BE2C (cell line): ENCODE measurements around the gene FBXW8.

Experiments used
- DNase-seq: peaks from one replicate; pipeline ENCODE4 v3.0.0-alpha.2; 2020
- H3K27me3 ChIP-seq: fragments of 250-450 bp; sonication (Bioruptor Pico); 2 replicates; pipeline ENCODE4 v1.5.1; 2020; ENCODE audit warnings: mild to moderate bottlenecking
- H3K36me3 ChIP-seq: fragments of 250-450 bp; sonication (Bioruptor Pico); 2 replicates; pipeline ENCODE4 v1.5.1; 2020; ENCODE audit warnings: mild to moderate bottlenecking
- H3K4me1 ChIP-seq: fragments of 250-450 bp; sonication (Bioruptor Pico); 2 replicates; pipeline ENCODE4 v1.5.1; 2020
- H3K4me3 ChIP-seq: 2 replicates; pipeline ENCODE4 v1.5.1; 2011; ENCODE audit warnings: low read depth, low read length
- H3K9me3 ChIP-seq: fragments of 250-450 bp; sonication (Bioruptor Pico); 2 replicates; pipeline ENCODE4 v1.5.1; 2020
- CTCF ChIP-seq: IDR thresholded peaks from 2 replicates; pipeline ENCODE4 v1.5.1; 2012; ENCODE audit warnings: mild to moderate bottlenecking, low read depth, low read length

FBXW8 gene

GRCh38 chr12:116982791-116983411, 72.2 kb downstream of the FBXW8 start:
- Histone ChIP-seq H3K4me3 (no peak overlapping the region), H3K9me3 (no peaks in the 10 kb centered on the region), H3K27me3 (no peaks in the 10 kb centered on the region), H3K4me1 (peaks cover 22% of the 10 kb centered on the region), H3K36me3 (peaks cover 11% of the 10 kb centered on the region)
- TF ChIP-seq CTCF, result no peak
- DNase-seq, result no peak

- Histone ChIP-seq H3K9me3 (no peaks in the 10 kb centered on the region), H3K4me3 (no peak overlapping the region), H3K36me3 (peaks cover 21% of the 10 kb centered on the region), H3K27me3 (no peaks in the 10 kb centered on the region), H3K4me1 (peaks cover 15% of the 10 kb centered on the region)
- no peak for TF ChIP-seq CTCF
- DNase-seq, result no peak
Measured at GRCh38 chr12:116984098-116984497, 73.3 kb downstream of the FBXW8 start.

- H3K36me3 ChIP-seq, result peaks cover 37% of the 10 kb centered on the region
- H3K27me3 ChIP-seq, result no peaks in the 10 kb centered on the region
- no peak overlapping the region for H3K4me3 ChIP-seq
- no peaks in the 10 kb centered on the region for H3K9me3 ChIP-seq
- H3K4me1 ChIP-seq, result no peaks in the 10 kb centered on the region
- no peak for DNase-seq
- TF ChIP-seq CTCF, result no peak
Measured at GRCh38 chr12:116990329-116990728, 79.6 kb downstream of the FBXW8 start.

GRCh38 chr12:116990971-116991966, 80.5 kb downstream of the FBXW8 start:
- DNase-seq, result no peak
- Histone ChIP-seq H3K36me3 (peaks cover 30% of the 10 kb centered on the region), H3K4me1 (peaks cover 6% of the 10 kb centered on the region; the same call in 1 of the 2 replicates), H3K4me3 (no peak overlapping the region), H3K27me3 (no peaks in the 10 kb centered on the region), H3K9me3 (no peaks in the 10 kb centered on the region)
- no peak for TF ChIP-seq CTCF

- peaks cover 18% of the 10 kb centered on the region for H3K36me3 ChIP-seq
- H3K4me3 ChIP-seq, result no peak overlapping the region
- no peak for TF ChIP-seq CTCF
- H3K27me3 ChIP-seq, result no peaks in the 10 kb centered on the region
- H3K9me3 ChIP-seq, result no peaks in the 10 kb centered on the region
- no peak for DNase-seq
- H3K4me1 ChIP-seq, result peaks cover 14% of the 10 kb centered on the region
Measured at GRCh38 chr12:116996093-116996492, 85.3 kb downstream of the FBXW8 start.

GRCh38 chr12:116996621-116997020, 85.9 kb downstream of the FBXW8 start:
- no peaks in the 10 kb centered on the region for H3K9me3 ChIP-seq
- peaks cover 18% of the 10 kb centered on the region for H3K36me3 ChIP-seq
- no peak for TF ChIP-seq CTCF
- H3K4me3 ChIP-seq, result no peak overlapping the region
- peak; percentile 34 for DNase-seq
- H3K27me3 ChIP-seq, result no peaks in the 10 kb centered on the region
- H3K4me1 ChIP-seq, result peaks cover 16% of the 10 kb centered on the region
